ENCODE results near the gene KLHL1.
"Not testable (repeated sequence)": the region's sequence is repeated elsewhere in the genome, so short reads cannot be mapped to it uniquely, and the experiment has no call there.

Gene KLHL1

GRCh38 chr13:70108356-70109105 is at the start of gene KLHL1:
Gene KLHL1, minus strand, starts transcription at chr13:70108452. Its CDS starts 753 bp downstream, at chr13:70107699.
- DNase-seq, result no peak

GRCh38 chr13:70142658-70143057 is 34.4 kb upstream of the KLHL1 start:
- DNase-seq, result not testable (repeated sequence)

- no peak for DNase-seq
These were observed 19.8 kb upstream of the KLHL1 start for GRCh38 chr13:70128098-70128497.

GRCh38 chr13:70125693-70126092 is 17.4 kb upstream of the KLHL1 start:
- DNase-seq, result no peak

- no peak for DNase-seq
These were observed 9.2 kb upstream of the KLHL1 start for GRCh38 chr13:70117338-70117905.

GRCh38 chr13:70107498-70108281 is 562 bp downstream of the KLHL1 start, which contains the start of gene ATXN8OS:
Gene ATXN8OS, plus strand, starts transcription at chr13:70107826.
- no peak for DNase-seq

GRCh38 chr13:70107125-70107497 is 1.1 kb downstream of the KLHL1 start:
- no peak for DNase-seq

GRCh38 chr13:70104481-70104880 is 3.8 kb downstream of the KLHL1 start:
- DNase-seq, result no peak

- peak; percentile 29 for DNase-seq
These were observed 9.6 kb downstream of the KLHL1 start for GRCh38 chr13:70098669-70099068.

- DNase-seq, result no peak
These were observed 18.1 kb downstream of the KLHL1 start for GRCh38 chr13:70090036-70090723.

- DNase-seq, result no peak
These were observed 19.3 kb downstream of the KLHL1 start for GRCh38 chr13:70088926-70089325.

GRCh38 chr13:70087247-70087646 is 21.0 kb downstream of the KLHL1 start:
- DNase-seq, result no peak

GRCh38 chr13:70080012-70080411 is 28.2 kb downstream of the KLHL1 start:
- no peak for DNase-seq

GRCh38 chr13:70054572-70054971 is 53.7 kb downstream of the KLHL1 start:
- no peak for DNase-seq

- no peak for DNase-seq
These were observed 56.7 kb downstream of the KLHL1 start for GRCh38 chr13:70051531-70051930.

- peak; percentile 8 for DNase-seq
These were observed 64.6 kb downstream of the KLHL1 start for GRCh38 chr13:70043685-70044084.

- DNase-seq, result no peak
These were observed 66.1 kb downstream of the KLHL1 start for GRCh38 chr13:70042193-70042592.

GRCh38 chr13:70034286-70034685 is 74.0 kb downstream of the KLHL1 start:
- DNase-seq, result no peak

- DNase-seq, result no peak
These were observed 80.7 kb downstream of the KLHL1 start for GRCh38 chr13:70027551-70027950.

- no peak for DNase-seq
These were observed 84.7 kb downstream of the KLHL1 start for GRCh38 chr13:70023516-70023915.

GRCh38 chr13:70022646-70023045 is 85.6 kb downstream of the KLHL1 start:
- no peak for DNase-seq

GRCh38 chr13:70016116-70016515 is 92.1 kb downstream of the KLHL1 start:
- DNase-seq, result no peak

- no peak for DNase-seq
These were observed 93.9 kb downstream of the KLHL1 start for GRCh38 chr13:70014337-70014736.

Data from hematopoietic multipotent progenitor cell treated with erythropoietin and hydrocortisone succinate and interleukin-3 and kit ligand, for 4 days (in vitro differentiated cells).